GM18508 (cell line): ENCODE measurements around the gene CRELD1.

Experiments
- ATAC-seq: cut with Tn5 transposase; IDR thresholded peaks from one replicate; pipeline ENCODE4 v1.9.1; 2021; ENCODE audit warnings: moderate number of reproducible peaks; ENCODE audit not compliant: insufficient read depth, unreplicated experiment

CRELD1 gene

DNA sequence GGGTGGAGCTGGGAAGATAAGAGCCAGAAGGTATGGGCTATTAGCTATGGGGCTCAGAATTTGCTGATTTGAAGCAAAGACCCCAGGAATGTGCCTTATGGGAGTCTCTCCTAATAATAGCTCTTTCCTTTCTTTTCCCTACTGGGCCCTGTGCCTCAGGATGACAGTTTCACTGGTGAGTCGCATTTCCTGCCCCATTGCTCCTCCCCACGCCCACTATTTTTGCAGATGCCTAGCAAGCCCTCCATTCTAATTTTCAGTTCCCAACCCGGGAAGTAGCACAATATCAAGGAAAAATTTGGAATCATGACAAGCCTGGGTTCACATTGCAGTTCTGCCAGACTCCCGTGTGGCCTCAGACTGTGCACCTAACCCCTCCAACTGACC is 30.4 kb upstream of the CRELD1 start:
- no peak for ATAC-seq

- ATAC-seq = no peak
Measured at GRCh38 chr3:9903904-9904303, 29.7 kb upstream of the CRELD1 start.

GRCh38 chr3:9906480-9906879 is 27.2 kb upstream of the CRELD1 start:
- ATAC-seq = no peak

DNA sequence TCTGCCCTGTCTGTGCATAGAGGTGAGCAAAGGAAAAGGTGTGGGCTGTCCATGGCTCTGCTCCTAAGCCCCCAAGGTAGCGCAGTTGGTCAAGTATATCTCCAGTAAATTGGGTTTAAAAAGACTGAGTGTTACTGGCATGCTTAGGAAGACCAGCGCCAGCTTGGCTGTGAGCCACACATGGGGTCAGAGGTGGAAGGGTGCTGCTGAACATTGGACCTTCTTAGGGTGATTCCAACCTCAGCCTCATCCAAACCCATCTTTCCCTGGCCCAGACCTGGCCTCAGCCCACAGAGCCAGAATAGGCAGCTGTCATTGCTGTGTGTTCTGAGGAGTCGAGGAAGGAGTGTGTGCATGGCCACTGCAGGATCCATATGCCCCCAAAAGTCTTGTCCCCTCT is 25.3 kb upstream of the CRELD1 start:
- no peak for ATAC-seq

DNA sequence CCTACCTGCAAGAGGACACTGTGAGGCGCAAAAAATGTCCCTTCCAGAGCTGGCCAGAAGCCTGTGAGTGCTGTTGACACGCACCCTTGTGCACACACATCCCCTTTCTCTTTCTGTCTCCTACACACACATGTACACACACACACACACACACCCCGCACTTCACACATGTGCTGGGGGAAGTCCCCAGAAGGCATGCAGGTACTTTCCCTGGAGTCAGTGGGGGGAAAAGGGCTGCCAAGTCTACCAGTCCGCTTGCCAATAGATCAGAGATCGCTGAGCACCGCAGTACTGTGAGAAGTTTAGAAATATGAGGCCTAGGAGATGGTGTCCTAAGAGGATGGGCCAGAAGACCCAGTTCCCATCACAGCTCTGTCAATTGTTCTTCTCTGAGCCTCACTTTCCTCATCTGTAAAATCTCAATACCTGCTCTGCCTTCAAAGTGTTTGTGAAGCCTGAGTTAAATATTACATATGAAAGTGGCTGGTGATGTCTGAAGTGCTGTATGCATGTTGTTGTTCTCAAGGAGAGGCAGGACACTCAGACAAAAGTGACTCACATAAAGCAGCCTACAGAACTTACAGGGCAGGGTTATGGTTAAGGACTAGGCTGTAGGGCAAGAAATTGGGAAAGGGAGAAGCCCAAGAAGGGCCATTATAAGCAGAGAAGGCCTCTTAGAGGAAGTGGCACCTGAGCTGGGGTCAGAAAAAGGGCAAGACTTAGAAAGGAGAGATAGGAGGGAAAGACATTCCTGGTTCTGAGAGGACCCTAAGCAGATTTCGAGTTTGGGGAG is 24.2 kb upstream of the CRELD1 start:
- ATAC-seq = no peak

DNA sequence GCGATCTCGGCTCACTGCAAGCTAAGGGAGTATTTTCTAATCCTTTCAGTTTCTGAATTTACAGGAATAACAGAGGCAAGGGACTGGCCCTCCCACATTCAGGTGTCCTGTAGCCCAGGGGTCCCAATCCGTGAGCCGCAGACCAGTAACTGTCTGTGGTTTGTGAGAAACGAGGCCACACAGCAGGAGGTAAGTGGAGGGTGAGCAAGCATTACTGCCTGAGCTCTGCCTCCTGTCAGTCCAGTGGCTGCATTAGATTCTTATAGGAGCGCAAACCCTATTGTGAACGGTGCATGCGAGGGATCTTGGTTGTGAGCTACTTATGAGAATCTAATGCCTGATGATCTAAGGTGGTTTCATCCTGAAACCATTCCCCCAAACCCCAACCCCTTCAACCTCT is 21.8 kb upstream of the CRELD1 start:
- no peak for ATAC-seq

GRCh38 chr3:9912294-9912935 is 21.2 kb upstream of the CRELD1 start:
- no peak for ATAC-seq

DNA sequence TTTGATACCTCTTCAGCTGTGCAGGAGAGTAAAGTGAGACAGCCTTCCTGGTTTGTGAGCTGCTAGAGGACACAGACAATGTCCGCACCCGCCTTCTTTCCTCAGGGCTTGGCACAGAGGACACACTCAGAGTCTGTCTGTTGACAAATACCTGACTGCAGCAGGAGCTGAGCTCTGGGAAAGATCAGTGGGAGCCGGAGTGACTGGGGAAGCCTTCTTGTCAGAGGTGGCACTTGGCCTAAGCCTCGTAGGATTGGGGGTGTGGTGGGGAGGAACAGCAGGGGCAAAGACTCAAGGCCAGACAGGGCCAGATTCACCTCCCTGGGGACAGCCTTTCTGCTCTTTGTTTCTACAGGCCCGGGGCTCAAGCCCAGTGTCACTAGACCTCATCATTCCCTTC is 20.0 kb upstream of the CRELD1 start:
- no peak for ATAC-seq

DNA sequence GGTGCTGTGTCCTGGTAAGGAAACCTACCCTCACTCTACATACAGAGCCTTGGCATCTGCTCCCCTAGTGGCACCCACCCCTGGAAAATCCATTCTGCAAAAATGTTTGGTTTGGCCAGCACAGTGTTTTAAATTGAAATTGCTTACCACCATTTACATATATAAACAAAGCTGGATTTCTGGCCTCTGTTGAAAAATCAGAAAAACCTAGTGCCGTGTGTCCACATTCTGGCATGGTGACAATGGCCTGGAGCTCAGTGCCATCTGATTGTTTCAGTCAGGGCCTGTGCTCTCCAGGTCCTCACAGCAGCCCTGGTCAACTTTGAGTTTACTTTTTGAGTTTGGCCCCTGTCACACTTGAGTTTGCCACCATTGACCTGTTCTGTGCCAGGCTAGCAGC is 19.6 kb upstream of the CRELD1 start:
- ATAC-seq = no peak

GRCh38 chr3:9914559-9915253 is 18.9 kb upstream of the CRELD1 start:
- no peak for ATAC-seq

DNA sequence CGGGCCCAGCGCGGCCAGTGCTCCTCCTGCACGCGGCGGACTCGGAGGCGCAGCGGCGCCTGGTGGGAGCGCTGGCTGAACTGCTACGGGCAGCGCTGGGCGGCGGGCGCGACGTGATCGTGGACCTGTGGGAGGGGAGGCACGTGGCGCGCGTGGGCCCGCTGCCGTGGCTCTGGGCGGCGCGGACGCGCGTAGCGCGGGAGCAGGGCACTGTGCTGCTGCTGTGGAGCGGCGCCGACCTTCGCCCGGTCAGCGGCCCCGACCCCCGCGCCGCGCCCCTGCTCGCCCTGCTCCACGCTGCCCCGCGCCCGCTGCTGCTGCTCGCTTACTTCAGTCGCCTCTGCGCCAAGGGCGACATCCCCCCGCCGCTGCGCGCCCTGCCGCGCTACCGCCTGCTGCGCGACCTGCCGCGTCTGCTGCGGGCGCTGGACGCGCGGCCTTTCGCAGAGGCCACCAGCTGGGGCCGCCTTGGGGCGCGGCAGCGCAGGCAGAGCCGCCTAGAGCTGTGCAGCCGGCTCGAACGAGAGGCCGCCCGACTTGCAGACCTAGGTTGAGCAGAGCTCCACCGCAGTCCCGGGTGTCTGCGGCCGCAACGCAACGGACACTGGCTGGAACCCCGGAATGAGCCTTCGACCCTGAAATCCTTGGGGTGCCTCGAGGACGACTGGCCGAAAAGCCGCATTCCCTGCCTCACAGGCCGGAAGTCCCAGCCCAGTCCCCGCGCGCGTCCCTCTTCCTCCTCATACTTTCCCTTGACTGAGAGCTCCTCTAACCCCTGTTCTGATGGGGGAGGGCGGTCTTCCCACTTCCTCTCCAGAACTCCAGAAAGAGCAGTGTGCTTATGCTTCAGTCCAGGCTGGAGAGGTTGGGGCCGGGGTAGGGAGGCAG is 18.1 kb upstream of the CRELD1 start:
- ATAC-seq = no peak

DNA sequence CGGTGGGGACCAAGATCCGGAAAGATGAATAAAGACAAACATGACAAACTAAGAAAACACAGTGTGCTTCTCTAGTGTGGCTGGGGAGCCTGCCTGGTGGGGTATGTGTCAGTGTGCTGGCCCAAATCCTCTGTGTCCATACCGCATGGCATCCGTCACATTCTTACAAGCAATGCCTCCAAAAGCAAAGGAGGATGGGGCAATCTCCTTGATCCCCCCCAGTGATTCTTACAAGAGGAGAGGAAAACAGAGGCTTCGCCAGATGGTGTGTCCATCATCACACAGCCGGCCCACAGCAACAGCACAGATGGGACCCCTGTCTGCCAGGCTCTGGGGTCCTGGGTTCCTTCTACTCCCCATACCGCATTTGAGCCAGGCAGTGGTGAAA is 17.3 kb upstream of the CRELD1 start:
- no peak for ATAC-seq

DNA sequence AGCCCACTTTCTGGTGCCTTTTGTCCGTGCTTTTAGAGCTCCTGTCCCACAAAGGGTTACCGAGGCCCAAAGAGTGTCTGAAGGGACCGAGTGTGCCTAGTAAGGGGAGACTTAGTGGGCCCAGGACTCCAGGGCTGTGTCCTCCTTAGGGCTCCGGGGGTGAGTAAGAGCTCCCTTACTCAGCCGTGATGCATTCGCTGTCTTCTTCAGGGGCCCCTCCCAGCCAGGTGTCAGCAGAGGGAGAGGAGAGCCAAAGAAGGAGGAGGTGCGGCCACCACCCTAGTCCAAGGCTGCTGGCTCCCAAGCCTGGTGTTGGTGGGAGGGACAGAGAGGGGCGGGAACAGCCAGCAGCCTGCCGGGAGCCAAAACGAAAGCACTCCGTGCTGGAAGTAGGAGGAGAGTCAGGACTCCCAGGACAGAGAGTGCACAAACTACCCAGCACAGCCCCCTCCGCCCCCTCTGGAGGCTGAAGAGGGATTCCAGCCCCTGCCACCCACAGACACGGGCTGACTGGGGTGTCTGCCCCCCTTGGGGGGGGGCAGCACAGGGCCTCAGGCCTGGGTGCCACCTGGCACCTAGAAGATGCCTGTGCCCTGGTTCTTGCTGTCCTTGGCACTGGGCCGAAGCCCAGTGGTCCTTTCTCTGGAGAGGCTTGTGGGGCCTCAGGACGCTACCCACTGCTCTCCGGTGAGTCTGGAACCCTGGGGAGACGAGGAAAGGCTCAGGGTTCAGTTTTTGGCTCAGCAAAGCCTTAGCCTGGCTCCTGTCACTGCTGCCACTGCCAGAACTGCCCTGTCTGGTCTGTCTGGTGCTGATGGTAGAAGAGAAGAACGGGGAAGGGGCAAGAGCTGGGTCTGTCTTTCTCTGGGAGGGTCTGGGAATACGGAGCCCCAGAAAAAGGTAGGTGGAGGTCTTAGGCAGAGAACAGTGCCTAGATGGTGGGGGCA is 16.6 kb upstream of the CRELD1 start, which contains the start of gene IL17RC:
IL17RC (plus strand) TSS at position 365 of the 947 bp plus-strand sequence; CDS start at position 583, 218 bp downstream.
- ATAC-seq = no peak

DNA sequence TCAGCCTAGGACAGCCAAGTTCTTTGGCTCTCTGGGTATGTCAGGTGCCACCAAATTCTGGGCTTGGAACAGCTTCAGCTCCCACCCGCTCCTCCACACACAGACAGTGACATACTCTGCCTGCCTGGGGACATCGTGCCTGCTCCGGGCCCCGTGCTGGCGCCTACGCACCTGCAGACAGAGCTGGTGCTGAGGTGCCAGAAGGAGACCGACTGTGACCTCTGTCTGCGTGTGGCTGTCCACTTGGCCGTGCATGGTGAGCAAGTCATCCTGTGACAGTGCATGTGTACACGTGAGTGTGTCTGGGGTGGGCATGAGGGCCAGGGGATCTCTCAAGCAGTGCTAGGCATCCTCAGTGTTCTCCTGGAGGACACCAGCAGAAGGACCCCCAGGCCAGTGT is 15.8 kb upstream of the CRELD1 start:
- ATAC-seq = no peak

DNA sequence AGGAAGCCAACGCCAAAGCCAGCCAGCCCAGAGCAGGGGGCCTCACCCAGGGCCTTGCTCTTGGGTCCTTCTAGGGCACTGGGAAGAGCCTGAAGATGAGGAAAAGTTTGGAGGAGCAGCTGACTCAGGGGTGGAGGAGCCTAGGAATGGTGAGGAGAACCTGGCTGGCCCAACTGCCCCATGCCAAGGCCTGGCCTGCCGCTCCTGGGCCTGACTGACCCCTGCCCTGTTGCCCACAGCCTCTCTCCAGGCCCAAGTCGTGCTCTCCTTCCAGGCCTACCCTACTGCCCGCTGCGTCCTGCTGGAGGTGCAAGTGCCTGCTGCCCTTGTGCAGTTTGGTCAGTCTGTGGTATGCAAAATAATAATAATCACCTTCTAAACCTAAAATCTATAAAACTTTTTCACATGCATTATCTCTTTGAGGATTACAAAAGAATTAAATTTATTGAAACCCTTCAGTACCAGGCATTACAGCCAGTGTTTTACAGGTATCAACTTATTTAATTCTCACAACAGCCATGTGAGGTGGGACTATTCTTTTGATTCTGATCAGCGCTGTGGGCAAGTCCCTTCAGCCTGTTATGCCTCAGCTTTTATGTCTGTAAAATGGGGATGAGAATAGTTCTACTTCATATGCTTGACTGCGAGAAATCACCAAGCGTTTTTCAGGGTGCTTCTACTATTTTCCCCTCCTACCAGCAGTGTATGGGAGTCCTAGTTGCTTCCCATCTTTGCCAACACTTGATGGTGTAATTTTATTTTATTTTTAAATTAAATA is 15.2 kb upstream of the CRELD1 start:
- no peak for ATAC-seq

- no peak for ATAC-seq
Measured at GRCh38 chr3:9928158-9928557, 5.5 kb upstream of the CRELD1 start.

DNA sequence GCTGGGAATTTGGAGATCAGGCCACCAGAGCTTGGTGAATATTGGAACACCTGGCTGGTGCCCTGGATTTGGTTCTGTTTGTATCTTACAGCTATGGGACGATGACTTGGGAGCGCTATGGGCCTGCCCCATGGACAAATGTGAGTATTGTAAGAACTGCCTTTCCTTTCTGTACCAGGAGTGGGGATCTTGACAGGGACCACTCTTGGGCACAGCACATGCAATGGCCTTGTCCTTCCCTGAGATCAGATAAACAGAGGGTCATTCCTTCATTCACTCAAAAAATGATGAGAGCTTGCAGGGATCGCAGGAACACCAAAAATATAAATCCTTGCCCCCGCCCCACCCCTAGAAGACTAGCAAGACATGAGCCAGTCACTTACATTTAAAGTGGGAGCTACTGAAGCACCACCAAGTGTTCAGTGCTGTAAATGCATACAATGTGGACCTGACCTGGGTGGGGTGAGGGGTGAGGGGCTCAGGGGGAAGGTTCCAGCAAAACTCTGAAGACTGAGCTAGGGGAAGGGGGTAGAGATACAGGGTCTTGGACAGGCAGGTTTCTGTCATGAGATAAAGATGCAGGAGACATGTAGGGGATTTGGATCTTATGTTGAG is 2.7 kb upstream of the CRELD1 start:
- no peak for ATAC-seq

DNA sequence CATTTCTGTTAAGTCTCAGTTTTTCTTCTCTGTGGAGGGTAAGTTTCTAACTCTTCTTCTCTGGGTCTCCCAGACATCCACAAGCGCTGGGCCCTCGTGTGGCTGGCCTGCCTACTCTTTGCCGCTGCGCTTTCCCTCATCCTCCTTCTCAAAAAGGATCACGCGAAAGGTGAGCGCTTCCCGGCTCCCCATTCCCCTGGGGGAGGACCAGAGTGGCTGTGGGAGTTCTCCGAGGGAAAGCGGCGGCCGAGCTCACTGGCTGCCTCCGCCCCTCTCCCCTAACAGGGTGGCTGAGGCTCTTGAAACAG is 1.1 kb upstream of the CRELD1 start:
- no peak for ATAC-seq
